GM21619 (cell line): ENCODE measurements around the gene RRM1.
"Not testable (repeated sequence)": the region's sequence is repeated elsewhere in the genome, so short reads cannot be mapped to it uniquely, and the experiment has no call there.

Experiments
- ATAC-seq: cut with Tn5 transposase; IDR thresholded peaks from one replicate; pipeline ENCODE4 v1.9.1; 2021; ENCODE audit not compliant: unreplicated experiment

The RRM1 gene

GRCh38 chr11:4134806-4135205, 40.2 kb downstream of the RRM1 start:
- no peak for ATAC-seq

GRCh38 chr11:4138497-4138896, 43.9 kb downstream of the RRM1 start:
- ATAC-seq, result no peak

- no peak for ATAC-seq
Observed at GRCh38 chr11:4140067-4140636, 45.6 kb downstream of the RRM1 start.

GRCh38 chr11:4146070-4146771, 51.6 kb downstream of the RRM1 start:
- ATAC-seq, result no peak

DNA sequence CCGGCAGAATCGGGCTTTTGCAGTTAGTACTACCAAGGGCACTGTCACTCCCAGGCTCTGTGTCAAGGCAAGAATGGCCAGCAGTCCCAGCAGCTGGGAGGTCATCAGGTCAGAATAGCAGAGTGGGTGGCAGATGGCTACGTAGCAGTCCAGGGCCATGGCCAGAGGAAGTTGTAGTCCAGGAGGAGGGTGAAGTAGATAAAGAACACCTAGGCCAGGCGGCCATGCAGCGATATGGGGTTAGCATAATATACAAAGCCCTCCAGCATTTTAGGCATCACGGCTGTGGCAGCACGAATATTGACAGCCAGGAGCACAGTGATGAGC, 52.1 kb downstream of the RRM1 start:
- no peak for ATAC-seq

DNA sequence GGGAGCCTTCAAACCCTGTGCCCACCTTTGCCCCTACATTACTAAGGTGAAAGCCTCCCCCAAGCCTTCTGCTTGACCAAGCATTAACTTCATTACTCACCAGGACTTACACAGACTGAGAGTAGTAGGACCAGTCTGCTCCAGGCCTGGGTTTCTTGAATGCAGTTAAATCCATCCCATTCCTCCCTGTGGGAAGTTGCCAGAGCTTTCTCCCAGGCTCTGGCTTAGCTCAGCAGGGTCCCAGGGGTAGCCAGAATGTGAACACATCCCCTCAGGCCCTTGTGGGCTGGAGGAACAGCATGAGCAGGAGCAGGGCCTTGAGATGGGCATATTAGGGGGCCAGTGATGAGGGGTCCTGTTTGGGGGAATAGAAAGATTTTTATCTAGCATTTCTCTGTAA, 59.9 kb downstream of the RRM1 start:
- ATAC-seq, result no peak

- ATAC-seq, result no peak
Observed at GRCh38 chr11:4156571-4156970, 62.0 kb downstream of the RRM1 start.

- not testable (repeated sequence) for ATAC-seq
Observed at GRCh38 chr11:4158818-4159217, 64.2 kb downstream of the RRM1 start.

DNA sequence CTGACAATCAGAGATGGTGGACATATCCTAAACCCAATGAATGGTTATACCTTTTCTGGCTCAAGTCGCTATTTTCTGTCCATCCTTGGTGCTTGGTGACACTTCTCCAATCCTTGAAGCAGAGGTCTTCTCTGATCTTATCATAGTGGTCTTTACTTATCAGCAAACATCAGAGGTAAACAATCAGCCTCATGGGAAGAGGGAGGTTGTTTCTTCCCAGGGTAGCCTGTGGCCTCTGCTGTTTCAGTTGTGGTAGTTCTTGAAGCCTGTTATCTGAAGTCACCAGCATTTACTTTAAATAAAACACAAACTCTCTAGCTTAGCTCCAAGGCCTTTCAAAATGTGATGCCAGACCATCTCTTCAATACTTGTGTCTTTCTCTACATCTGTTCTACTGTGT, 66.7 kb downstream of the RRM1 start:
- ATAC-seq, result no peak

- ATAC-seq, result no peak
Observed at GRCh38 chr11:4164884-4165590, 70.4 kb downstream of the RRM1 start.

- no peak for ATAC-seq
Observed at GRCh38 chr11:4167292-4167691, 72.7 kb downstream of the RRM1 start.

GRCh38 chr11:4167758-4168157, 73.2 kb downstream of the RRM1 start:
- ATAC-seq, result no peak

- not testable (repeated sequence) for ATAC-seq
Observed at GRCh38 chr11:4175620-4176350, 81.2 kb downstream of the RRM1 start.

- no peak for ATAC-seq
Observed at GRCh38 chr11:4178813-4179662, 84.4 kb downstream of the RRM1 start.

GRCh38 chr11:4180441-4181183, 86.0 kb downstream of the RRM1 start:
- ATAC-seq, result no peak

DNA sequence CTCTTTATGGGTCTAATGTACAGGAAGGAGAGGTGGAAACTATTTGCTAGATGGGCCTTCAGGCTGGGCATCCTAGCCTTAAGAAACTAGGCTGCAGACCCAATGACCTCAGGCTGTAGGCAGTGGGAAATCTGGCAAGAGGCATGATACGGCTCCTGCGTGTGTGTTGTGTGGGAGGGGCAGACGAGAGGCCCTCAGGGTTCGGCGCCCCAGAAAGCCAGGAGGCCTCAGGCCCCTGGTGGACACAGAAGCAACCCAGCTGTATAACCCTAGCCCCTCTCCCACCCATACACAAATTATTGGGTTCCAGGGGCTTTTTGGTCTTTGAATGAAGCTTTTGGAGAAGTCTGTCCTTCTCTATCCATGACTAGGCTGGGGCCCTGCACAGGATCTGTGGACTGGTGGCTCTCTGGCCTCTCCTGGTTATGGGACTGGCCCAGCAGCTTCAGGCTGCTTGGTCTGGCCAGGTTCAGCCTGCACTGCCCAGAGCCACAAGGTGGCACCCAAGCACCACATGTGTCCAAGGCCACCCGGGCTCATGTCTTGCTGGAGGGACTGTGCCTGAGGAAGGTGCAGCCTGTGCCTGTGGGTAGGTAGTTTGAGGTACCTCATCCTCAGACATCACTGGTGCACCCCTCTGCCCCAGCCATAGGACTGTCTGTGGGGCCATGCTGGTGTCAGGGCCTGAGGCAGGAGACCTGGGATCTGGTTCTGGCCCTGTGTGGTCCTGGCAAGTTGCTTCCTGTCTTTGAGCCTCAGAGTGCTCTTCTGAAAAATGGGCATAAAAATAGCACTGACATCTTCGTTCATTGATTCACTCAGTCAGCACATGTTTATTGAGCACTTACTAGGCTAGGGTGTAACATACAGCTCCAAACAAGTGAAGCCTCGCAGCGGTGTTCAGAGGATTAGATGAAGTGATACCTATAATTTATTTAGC, 87.5 kb downstream of the RRM1 start:
- peak; percentile 73 for ATAC-seq

- no peak for ATAC-seq
Observed at GRCh38 chr11:4183410-4184057, 88.9 kb downstream of the RRM1 start.

GRCh38 chr11:4184163-4184916, 89.7 kb downstream of the RRM1 start:
- ATAC-seq, result no peak
